ENCODE measurements around the gene SUSD3. TPM values are rescaled to one million over a fixed set of nuclear protein-coding genes. Genes with fewer than 3 reads are reported as not detected.

SUSD3 gene
- total and polyA plus RNA-seq, 3 experiments from 2014 or later, result 11.3 to 103 (median 12.3) TPM

GRCh38 chr9:93121316-93122241, 63.1 kb downstream of the SUSD3 start:
- Mint-ChIP-seq H3K4me1 (peaks cover 33 to 57% (median 36%) of the 10 kb centered on the region in 3 donors), H3K27ac (peak overlapping the region in 3 of 8 donors; percentile 27 to 55 (median 29)), H3K4me3 (no peak overlapping the region), H3K9me3 (no peaks in the 10 kb centered on the region), H3K36me3 (peaks cover 0 to 45% (median 0%) of the 10 kb centered on the region in 3 donors), H3K27me3 (no peaks in the 10 kb centered on the region)
- H3K27ac ChIP-seq (ENCODE audit: low read depth, low read length), result no peak overlapping the region
- H3K27me3 ChIP-seq (ENCODE audit: insufficient read depth, low read length, poor library complexity, severe bottlenecking), result no peaks in the 10 kb centered on the region
- POLR2A ChIA-PET, result interaction anchor here (0.6 to 1.9 kb wide), 3 partner anchors 12 to 57 kb away, joined by 3 to 9 read pairs (median 4); partner anchors contain the start of gene NINJ1
- H3K36me3 ChIP-seq (ENCODE audit: insufficient read depth, low read length), result no peaks in the 10 kb centered on the region
- no peak overlapping the region for H3K4me3 ChIP-seq (ENCODE audit: low read length)
- H3K4me1 ChIP-seq (ENCODE audit: insufficient read depth, low read length), result peaks cover 34% of the 10 kb centered on the region
- H3K9me3 ChIP-seq (ENCODE audit: low read length), result no peaks in the 10 kb centered on the region
- CTCF ChIA-PET, result no interaction called here
- DNase-seq, result peak in 1 of 5 donors; percentile 26

- Mint-ChIP-seq H3K36me3 (peaks cover 0 to 45% (median 0%) of the 10 kb centered on the region in 3 donors), H3K4me1 (peaks cover 45 to 69% (median 47%) of the 10 kb centered on the region in 3 donors), H3K27ac (peak overlapping the region in 2 of 8 donors; percentile 55 to 81), H3K27me3 (no peaks in the 10 kb centered on the region), H3K9me3 (no peaks in the 10 kb centered on the region), H3K4me3 (peak overlapping the region in 1 of 7 donors; percentile 17)
- ChIA-PET CTCF (interaction anchor here (4.7 kb wide), 1 partner anchor 13 kb away, joined by 24 read pairs; no protein-coding TSS in a partner anchor), POLR2A (no interaction called here)
- Histone ChIP-seq H3K27ac (ENCODE audit: low read depth, low read length) (no peak overlapping the region), H3K4me1 (ENCODE audit: insufficient read depth, low read length) (peaks cover 46% of the 10 kb centered on the region), H3K27me3 (ENCODE audit: insufficient read depth, low read length, poor library complexity, severe bottlenecking) (no peaks in the 10 kb centered on the region), H3K4me3 (ENCODE audit: low read length) (no peak overlapping the region), H3K36me3 (ENCODE audit: insufficient read depth, low read length) (no peaks in the 10 kb centered on the region), H3K9me3 (ENCODE audit: low read length) (no peaks in the 10 kb centered on the region)
- peak in 1 of 5 donors; percentile 40 for DNase-seq
Observed at GRCh38 chr9:93122721-93123221, 64.3 kb downstream of the SUSD3 start.

GRCh38 chr9:93123561-93124283, 65.2 kb downstream of the SUSD3 start:
- Histone ChIP-seq H3K9me3 (ENCODE audit: low read length) (no peaks in the 10 kb centered on the region), H3K4me1 (ENCODE audit: insufficient read depth, low read length) (peaks cover 55% of the 10 kb centered on the region), H3K36me3 (ENCODE audit: insufficient read depth, low read length) (no peaks in the 10 kb centered on the region), H3K27me3 (ENCODE audit: insufficient read depth, low read length, poor library complexity, severe bottlenecking) (no peaks in the 10 kb centered on the region), H3K4me3 (ENCODE audit: low read length) (no peak overlapping the region), H3K27ac (ENCODE audit: low read depth, low read length) (no peak overlapping the region)
- ChIA-PET CTCF (interaction anchor here (4.7 kb wide), 1 partner anchor 14 kb away, joined by 24 read pairs; no protein-coding TSS in a partner anchor), POLR2A (no interaction called here)
- DNase-seq, result peak in 1 of 5 donors; percentile 40
- Mint-ChIP-seq H3K27ac (peak overlapping the region; percentile 50 to 95 (median 82)), H3K4me3 (peak overlapping the region in 3 of 7 donors; percentile 23 to 58 (median 52)), H3K9me3 (no peaks in the 10 kb centered on the region), H3K4me1 (peaks cover 50 to 72% (median 52%) of the 10 kb centered on the region in 3 donors), H3K36me3 (peaks cover 0 to 45% (median 0%) of the 10 kb centered on the region in 3 donors), H3K27me3 (no peaks in the 10 kb centered on the region)

- Mint-ChIP-seq H3K36me3 (peaks cover 0 to 47% (median 0%) of the 10 kb centered on the region in 3 donors), H3K4me3 (peak overlapping the region in 2 of 7 donors; percentile 24 to 52), H3K4me1 (peaks cover 47 to 71% (median 50%) of the 10 kb centered on the region in 3 donors), H3K27me3 (no peaks in the 10 kb centered on the region), H3K27ac (peak overlapping the region in 7 of 8 donors; percentile 39 to 95 (median 82)), H3K9me3 (no peaks in the 10 kb centered on the region)
- ChIA-PET POLR2A (interaction anchor here (0.6 kb wide), 1 partner anchor 58 kb away, joined by 3 read pairs; no protein-coding TSS in a partner anchor), CTCF (interaction anchor here (4.7 kb wide), 1 partner anchor 15 kb away, joined by 24 read pairs; no protein-coding TSS in a partner anchor)
- peaks cover 56% of the 10 kb centered on the region for H3K4me1 ChIP-seq (ENCODE audit: insufficient read depth, low read length)
- H3K27ac ChIP-seq (ENCODE audit: low read depth, low read length), result no peak overlapping the region
- H3K4me3 ChIP-seq (ENCODE audit: low read length), result no peak overlapping the region
- H3K9me3 ChIP-seq (ENCODE audit: low read length), result no peaks in the 10 kb centered on the region
- peak in 1 of 5 donors; percentile 42 for DNase-seq
- H3K27me3 ChIP-seq (ENCODE audit: insufficient read depth, low read length, poor library complexity, severe bottlenecking), result no peaks in the 10 kb centered on the region
- H3K36me3 ChIP-seq (ENCODE audit: insufficient read depth, low read length), result no peaks in the 10 kb centered on the region
Observed at GRCh38 chr9:93124793-93125192, 66.3 kb downstream of the SUSD3 start.

- peak overlapping the region; percentile 87 to 99 (median 96) for H3K27ac Mint-ChIP-seq
- CTCF ChIA-PET, result interaction anchor here (0.6 to 4.7 kb wide), 4 partner anchors 12 to 71 kb away, joined by 3 to 24 read pairs (median 5); no protein-coding TSS in a partner anchor
- no peaks in the 10 kb centered on the region for H3K9me3 Mint-ChIP-seq
- no peaks in the 10 kb centered on the region for H3K27me3 Mint-ChIP-seq
- peaks cover 41 to 69% (median 46%) of the 10 kb centered on the region in 3 donors for H3K4me1 Mint-ChIP-seq
- POLR2A ChIA-PET, result interaction anchor here (0.8 to 1.6 kb wide), 3 partner anchors 8 to 441 kb away, joined by 3 to 6 read pairs (median 3); partner anchors contain the start of gene NINJ1
- Histone ChIP-seq H3K4me1 (ENCODE audit: insufficient read depth, low read length) (peaks cover 50% of the 10 kb centered on the region), H3K27me3 (ENCODE audit: insufficient read depth, low read length, poor library complexity, severe bottlenecking) (no peaks in the 10 kb centered on the region), H3K36me3 (ENCODE audit: insufficient read depth, low read length) (no peaks in the 10 kb centered on the region), H3K27ac (ENCODE audit: low read depth, low read length) (no peak overlapping the region), H3K9me3 (ENCODE audit: low read length) (no peaks in the 10 kb centered on the region), H3K4me3 (ENCODE audit: low read length) (no peak overlapping the region)
- peak in 1 of 5 donors; percentile 28 for DNase-seq
- peak overlapping the region in 5 of 7 donors; percentile 7 to 89 (median 76) for H3K4me3 Mint-ChIP-seq
- H3K36me3 Mint-ChIP-seq, result peaks cover 0 to 43% (median 0%) of the 10 kb centered on the region in 3 donors
Observed at GRCh38 chr9:93125331-93125894, 66.9 kb downstream of the SUSD3 start.

DNA sequence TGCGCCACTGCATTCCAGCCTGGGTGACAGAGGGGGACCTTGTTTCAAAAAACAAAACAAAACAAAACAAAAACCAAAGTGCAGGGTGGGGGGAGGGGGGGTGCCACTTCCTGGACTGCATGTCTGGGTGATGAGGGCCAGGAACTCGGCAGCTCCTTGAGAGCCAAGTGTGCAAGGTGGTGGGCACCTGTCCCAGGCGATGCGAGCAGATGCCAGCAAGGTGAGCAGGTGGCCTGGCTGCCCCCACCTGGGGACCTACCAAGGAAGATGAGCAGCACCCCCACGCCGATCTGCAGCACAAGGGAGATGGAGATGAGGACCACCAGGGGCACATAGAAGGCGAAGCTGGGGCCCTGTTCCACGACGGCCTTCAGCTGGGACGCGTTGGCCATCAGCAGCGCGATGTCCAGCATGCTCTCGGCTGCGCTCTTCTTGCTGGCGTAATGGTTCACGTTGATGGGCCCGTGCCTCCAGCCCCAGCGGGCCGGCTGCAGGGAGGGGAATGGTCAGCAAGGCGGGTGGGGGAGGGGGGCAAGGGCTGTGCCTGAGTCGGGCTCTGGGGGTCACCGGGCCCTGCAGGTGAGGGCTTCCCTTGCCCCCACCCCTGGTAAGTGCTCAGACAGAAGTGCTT, 67.8 kb downstream of the SUSD3 start:
- ChIA-PET CTCF (interaction anchor here (1.3 to 4.7 kb wide), 3 partner anchors 12 to 62 kb away, joined by 4 to 24 read pairs (median 6); no protein-coding TSS in a partner anchor), POLR2A (interaction anchor here (0.6 to 1.6 kb wide), 7 partner anchors 7 to 440 kb away, joined by 3 to 6 read pairs (median 3); partner anchors contain the start of gene NINJ1)
- Mint-ChIP-seq H3K4me1 (peaks cover 40 to 77% (median 49%) of the 10 kb centered on the region in 3 donors), H3K27me3 (no peaks in the 10 kb centered on the region), H3K36me3 (peaks cover 0 to 39% (median 0%) of the 10 kb centered on the region in 3 donors), H3K4me3 (peak overlapping the region; percentile 54 to 89 (median 76)), H3K27ac (peak overlapping the region; percentile 87 to 99 (median 96)), H3K9me3 (no peaks in the 10 kb centered on the region)
- H3K4me3 ChIP-seq (ENCODE audit: low read length), result peak overlapping the region; percentile 22
- peak in 4 of 5 donors; percentile 17 to 67 (median 48) for DNase-seq
- no peaks in the 10 kb centered on the region for H3K36me3 ChIP-seq (ENCODE audit: insufficient read depth, low read length)
- peaks cover 54% of the 10 kb centered on the region for H3K4me1 ChIP-seq (ENCODE audit: insufficient read depth, low read length)
- no peak overlapping the region for H3K27ac ChIP-seq (ENCODE audit: low read depth, low read length)
- H3K9me3 ChIP-seq (ENCODE audit: low read length), result no peaks in the 10 kb centered on the region
- no peaks in the 10 kb centered on the region for H3K27me3 ChIP-seq (ENCODE audit: insufficient read depth, low read length, poor library complexity, severe bottlenecking)

Measured in CD8-positive, alpha-beta memory T cell (primary cell).